BE2C (cell line): Measurements from ENCODE around the gene OS9.

Experiments used
- DNase-seq: peaks from one replicate; pipeline ENCODE4 v3.0.0-alpha.2; 2020
- H3K27me3 ChIP-seq: fragments of 250-450 bp; sonication (Bioruptor Pico); 2 replicates; pipeline ENCODE4 v1.5.1; 2020; ENCODE audit warnings: mild to moderate bottlenecking
- H3K36me3 ChIP-seq: fragments of 250-450 bp; sonication (Bioruptor Pico); 2 replicates; pipeline ENCODE4 v1.5.1; 2020; ENCODE audit warnings: mild to moderate bottlenecking
- H3K4me1 ChIP-seq: fragments of 250-450 bp; sonication (Bioruptor Pico); 2 replicates; pipeline ENCODE4 v1.5.1; 2020
- H3K4me3 ChIP-seq: 2 replicates; pipeline ENCODE4 v1.5.1; 2011; ENCODE audit warnings: low read depth, low read length
- H3K9me3 ChIP-seq: fragments of 250-450 bp; sonication (Bioruptor Pico); 2 replicates; pipeline ENCODE4 v1.5.1; 2020
- TF ChIP-seq, protein P1 (sequence below): IDR thresholded peaks from 2 replicates; pipeline ENCODE4 v1.5.1; 2012; ENCODE audit warnings: mild to moderate bottlenecking, low read depth, low read length

OS9 gene

GRCh38 chr12:57693317-57693658, 644 bp upstream of the OS9 start:
- Histone ChIP-seq H3K36me3 (peaks cover 3% of the 10 kb centered on the region; the same call in 1 of the 2 replicates), H3K27me3 (peaks cover 5% of the 10 kb centered on the region), H3K9me3 (no peaks in the 10 kb centered on the region), H3K4me3 (peak overlapping the region; percentile 45), H3K4me1 (no peaks in the 10 kb centered on the region)
- no peak for DNase-seq
- TF ChIP-seq, protein P1, sequence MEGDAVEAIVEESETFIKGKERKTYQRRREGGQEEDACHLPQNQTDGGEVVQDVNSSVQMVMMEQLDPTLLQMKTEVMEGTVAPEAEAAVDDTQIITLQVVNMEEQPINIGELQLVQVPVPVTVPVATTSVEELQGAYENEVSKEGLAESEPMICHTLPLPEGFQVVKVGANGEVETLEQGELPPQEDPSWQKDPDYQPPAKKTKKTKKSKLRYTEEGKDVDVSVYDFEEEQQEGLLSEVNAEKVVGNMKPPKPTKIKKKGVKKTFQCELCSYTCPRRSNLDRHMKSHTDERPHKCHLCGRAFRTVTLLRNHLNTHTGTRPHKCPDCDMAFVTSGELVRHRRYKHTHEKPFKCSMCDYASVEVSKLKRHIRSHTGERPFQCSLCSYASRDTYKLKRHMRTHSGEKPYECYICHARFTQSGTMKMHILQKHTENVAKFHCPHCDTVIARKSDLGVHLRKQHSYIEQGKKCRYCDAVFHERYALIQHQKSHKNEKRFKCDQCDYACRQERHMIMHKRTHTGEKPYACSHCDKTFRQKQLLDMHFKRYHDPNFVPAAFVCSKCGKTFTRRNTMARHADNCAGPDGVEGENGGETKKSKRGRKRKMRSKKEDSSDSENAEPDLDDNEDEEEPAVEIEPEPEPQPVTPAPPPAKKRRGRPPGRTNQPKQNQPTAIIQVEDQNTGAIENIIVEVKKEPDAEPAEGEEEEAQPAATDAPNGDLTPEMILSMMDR = no peak

GRCh38 chr12:57694459-57695019, 607 bp downstream of the OS9 start:
- H3K9me3 ChIP-seq = no peaks in the 10 kb centered on the region

DNA sequence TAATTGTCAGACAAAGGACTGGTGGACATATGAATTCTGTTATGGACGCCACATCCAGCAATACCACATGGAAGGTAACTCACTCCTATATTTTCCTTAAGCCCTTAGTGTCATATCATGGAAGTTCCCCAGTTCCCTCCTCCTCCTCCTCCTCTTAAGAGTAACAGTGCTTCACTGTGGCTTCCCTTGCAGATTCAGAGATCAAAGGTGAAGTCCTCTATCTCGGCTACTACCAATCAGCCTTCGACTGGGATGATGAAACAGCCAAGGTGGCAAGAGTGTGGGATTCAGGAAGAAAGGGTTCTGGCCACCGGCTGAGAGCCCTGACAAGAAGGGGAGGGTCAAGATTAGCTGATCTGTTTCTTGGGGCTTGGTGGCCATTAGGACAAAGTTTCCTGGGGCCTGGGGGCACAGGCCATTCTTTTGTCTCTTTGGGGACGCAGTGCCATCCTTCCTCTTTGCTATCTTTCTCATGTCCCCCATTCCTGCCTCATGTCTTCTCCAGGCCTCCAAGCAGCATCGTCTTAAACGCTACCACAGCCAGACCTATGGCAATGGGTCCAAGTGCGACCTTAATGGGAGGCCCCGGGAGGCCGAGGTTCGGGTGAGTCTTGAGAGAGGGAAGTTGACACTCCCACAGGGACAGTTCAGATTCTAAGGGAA, 2.0 kb downstream of the OS9 start:
- TF ChIP-seq, protein P1 = no peak
- H3K27me3 ChIP-seq = no peaks in the 10 kb centered on the region
- H3K9me3 ChIP-seq = no peaks in the 10 kb centered on the region
- H3K4me3 ChIP-seq = no peak overlapping the region
- peaks cover 3% of the 10 kb centered on the region; the same call in 1 of the 2 replicates for H3K36me3 ChIP-seq
- H3K4me1 ChIP-seq = no peaks in the 10 kb centered on the region
- DNase-seq = no peak

More at GRCh38 chr12:57694459-57695019, 607 bp downstream of the OS9 start:
- Histone ChIP-seq H3K4me3 (peak overlapping the region; percentile 92), H3K4me1 (no peaks in the 10 kb centered on the region), H3K27me3 (peaks cover 3% of the 10 kb centered on the region; the same call in 1 of the 2 replicates), H3K36me3 (peaks cover 3% of the 10 kb centered on the region; the same call in 1 of the 2 replicates)
- DNase-seq = no peak
- TF ChIP-seq, protein P1 = no peak

- peaks cover 3% of the 10 kb centered on the region for H3K36me3 ChIP-seq
- no peaks in the 10 kb centered on the region for H3K27me3 ChIP-seq
- no peaks in the 10 kb centered on the region for H3K9me3 ChIP-seq
- TF ChIP-seq, protein P1 = no peak
- DNase-seq = no peak
- H3K4me3 ChIP-seq = no peak overlapping the region
- H3K4me1 ChIP-seq = no peaks in the 10 kb centered on the region
Observed at GRCh38 chr12:57697076-57697475, 3.1 kb downstream of the OS9 start.

DNA sequence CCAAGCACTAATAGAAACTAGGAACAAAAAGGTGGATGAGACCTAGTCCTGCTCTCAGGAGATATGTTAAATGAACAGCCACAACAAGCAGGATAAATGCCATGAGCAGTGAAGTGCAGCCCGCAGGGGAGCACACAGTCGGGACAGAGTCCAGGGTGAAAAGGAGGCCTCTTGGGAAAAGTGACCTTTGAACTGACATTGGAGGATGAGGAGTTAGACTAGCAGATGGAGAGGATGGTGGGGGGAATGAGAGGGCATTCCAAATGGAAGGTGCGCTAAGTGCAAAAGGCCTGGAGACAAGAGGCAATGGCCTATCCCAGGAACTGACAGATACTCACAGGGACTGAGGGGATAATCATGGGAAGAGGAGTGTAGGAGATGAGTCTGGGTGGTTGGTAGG, 4.5 kb downstream of the OS9 start:
- Histone ChIP-seq H3K36me3 (peaks cover 3% of the 10 kb centered on the region), H3K9me3 (no peaks in the 10 kb centered on the region), H3K4me3 (no peak overlapping the region), H3K27me3 (no peaks in the 10 kb centered on the region), H3K4me1 (no peaks in the 10 kb centered on the region)
- DNase-seq = no peak
- TF ChIP-seq, protein P1 = no peak

DNA sequence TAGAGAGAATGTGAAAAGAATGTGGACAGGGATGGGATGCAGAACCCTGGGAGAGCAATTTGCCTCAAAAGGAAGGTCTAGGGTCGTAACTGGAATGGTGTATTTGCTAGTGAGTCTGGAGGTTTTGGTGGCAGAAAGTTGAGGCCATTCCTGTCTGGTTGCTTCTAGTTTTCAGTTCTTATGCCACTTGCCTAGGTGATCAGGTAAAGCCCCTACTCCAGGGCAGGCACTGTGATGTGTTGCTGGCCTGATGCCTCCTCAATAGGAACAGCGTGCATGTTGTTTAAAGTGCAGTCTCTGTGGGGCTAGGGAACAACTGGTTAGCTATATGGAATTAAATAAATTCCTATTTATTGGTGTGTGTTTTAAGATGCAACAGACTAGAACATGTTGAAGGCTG, 6.4 kb downstream of the OS9 start:
- DNase-seq = no peak
- H3K4me1 ChIP-seq = no peaks in the 10 kb centered on the region
- peaks cover 3% of the 10 kb centered on the region for H3K36me3 ChIP-seq

More for the DNA sequence above, 6.4 kb downstream of the OS9 start:
- no peaks in the 10 kb centered on the region for H3K9me3 ChIP-seq
- no peaks in the 10 kb centered on the region for H3K27me3 ChIP-seq
- no peak overlapping the region for H3K4me3 ChIP-seq
- TF ChIP-seq, protein P1 = no peak
